Right atrium auricular region (tissue), 2 donors: Measurements from ENCODE around the gene SLC44A3. TPM values are rescaled to one million over a fixed set of nuclear protein-coding genes. Genes with fewer than 3 reads are reported as not detected.

Experiments
- DNase-seq: peaks from one replicate; pipeline ENCODE4 v3.0.0-alpha.2; 2019; ENCODE audit warnings: low spot score
- H3K27ac ChIP-seq, 2 donors: fragments of 200-600 bp; sonication (generic); 1 replicate in 1 of 2; 2 replicates in 1 of 2; pipeline ENCODE4 v1.5.1; 2016 to 2019
- H3K27me3 ChIP-seq, 2 donors: fragments of 200-600 bp; sonication (generic); one replicate each; pipeline versions ENCODE4 v1.5.1 to v1.6.0; 2017 to 2019
- H3K36me3 ChIP-seq: fragments of 200-600 bp; sonication (generic); one replicate; pipeline ENCODE4 v1.5.1; 2016
- H3K4me1 ChIP-seq, 2 donors: fragments of 200-600 bp; sonication (generic); one replicate each; pipeline versions ENCODE4 v1.5.1 to v1.6.0; 2017 to 2019
- H3K4me3 ChIP-seq, 2 donors: fragments of 200-600 bp; sonication (generic); 1 replicate in 1 of 2; 2 replicates in 1 of 2; pipeline ENCODE4 v1.5.1; 2017 to 2019; ENCODE audit warnings: mild to moderate bottlenecking in 1 of 2, moderate library complexity in 1 of 2
- H3K9me3 ChIP-seq, 2 donors: fragments of 200-600 bp; sonication (generic); one replicate each; pipeline ENCODE4 v1.5.1; 2019
- total RNA-seq, 2 donors: library from RNA; depleted of rRNA; stranded (reverse); fragments of >200 nt; gene quantifications; one replicate each; pipeline ENCODE4 v1.1.0, GENCODE V29; 2016
- TF ChIP-seq, protein P1 (sequence below), 2 donors: fragments of 200-600 bp; sonication (generic); IDR thresholded peaks; one replicate each; pipeline ENCODE4 v1.5.1; 2019; ENCODE audit warnings: antibody characterized with exemption in 2 of 2

The SLC44A3 gene
- total RNA-seq, 2 donors from 2014 or later: 2.7 to 9.5 TPM

DNA sequence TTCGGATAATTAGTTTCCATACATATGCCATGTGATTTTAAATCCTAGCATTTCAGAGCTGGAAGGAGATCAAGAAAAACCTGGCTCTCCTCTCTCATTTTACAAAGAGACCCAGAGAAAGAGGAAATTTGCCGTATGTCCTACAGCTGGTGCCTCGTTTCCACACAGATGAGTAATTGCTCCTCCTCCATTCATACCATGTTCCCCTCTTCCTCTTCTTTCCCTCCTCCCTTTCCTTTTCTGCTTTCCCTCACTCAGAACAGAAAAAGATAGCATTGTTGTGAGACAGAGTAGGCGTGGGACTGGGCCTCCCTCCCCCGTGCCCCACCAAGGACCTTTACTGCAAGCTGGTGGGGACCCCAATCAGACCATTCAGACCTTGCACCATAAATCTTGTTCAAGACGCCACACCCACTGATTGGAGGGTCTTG, 13.7 kb upstream of the SLC44A3 start:
- no peaks in the 10 kb centered on the region for H3K9me3 ChIP-seq
- no peak overlapping the region for H3K4me3 ChIP-seq
- no peak overlapping the region for H3K27ac ChIP-seq
- DNase-seq: no peak
- H3K36me3 ChIP-seq: no peaks in the 10 kb centered on the region
- no peaks in the 10 kb centered on the region for H3K27me3 ChIP-seq
- TF ChIP-seq, protein P1, sequence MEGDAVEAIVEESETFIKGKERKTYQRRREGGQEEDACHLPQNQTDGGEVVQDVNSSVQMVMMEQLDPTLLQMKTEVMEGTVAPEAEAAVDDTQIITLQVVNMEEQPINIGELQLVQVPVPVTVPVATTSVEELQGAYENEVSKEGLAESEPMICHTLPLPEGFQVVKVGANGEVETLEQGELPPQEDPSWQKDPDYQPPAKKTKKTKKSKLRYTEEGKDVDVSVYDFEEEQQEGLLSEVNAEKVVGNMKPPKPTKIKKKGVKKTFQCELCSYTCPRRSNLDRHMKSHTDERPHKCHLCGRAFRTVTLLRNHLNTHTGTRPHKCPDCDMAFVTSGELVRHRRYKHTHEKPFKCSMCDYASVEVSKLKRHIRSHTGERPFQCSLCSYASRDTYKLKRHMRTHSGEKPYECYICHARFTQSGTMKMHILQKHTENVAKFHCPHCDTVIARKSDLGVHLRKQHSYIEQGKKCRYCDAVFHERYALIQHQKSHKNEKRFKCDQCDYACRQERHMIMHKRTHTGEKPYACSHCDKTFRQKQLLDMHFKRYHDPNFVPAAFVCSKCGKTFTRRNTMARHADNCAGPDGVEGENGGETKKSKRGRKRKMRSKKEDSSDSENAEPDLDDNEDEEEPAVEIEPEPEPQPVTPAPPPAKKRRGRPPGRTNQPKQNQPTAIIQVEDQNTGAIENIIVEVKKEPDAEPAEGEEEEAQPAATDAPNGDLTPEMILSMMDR (IDR thresholded peaks at IDR 0.05): no peak
- H3K4me1 ChIP-seq: peaks cover 0 to 29% of the 10 kb centered on the region in 2 donors

DNA sequence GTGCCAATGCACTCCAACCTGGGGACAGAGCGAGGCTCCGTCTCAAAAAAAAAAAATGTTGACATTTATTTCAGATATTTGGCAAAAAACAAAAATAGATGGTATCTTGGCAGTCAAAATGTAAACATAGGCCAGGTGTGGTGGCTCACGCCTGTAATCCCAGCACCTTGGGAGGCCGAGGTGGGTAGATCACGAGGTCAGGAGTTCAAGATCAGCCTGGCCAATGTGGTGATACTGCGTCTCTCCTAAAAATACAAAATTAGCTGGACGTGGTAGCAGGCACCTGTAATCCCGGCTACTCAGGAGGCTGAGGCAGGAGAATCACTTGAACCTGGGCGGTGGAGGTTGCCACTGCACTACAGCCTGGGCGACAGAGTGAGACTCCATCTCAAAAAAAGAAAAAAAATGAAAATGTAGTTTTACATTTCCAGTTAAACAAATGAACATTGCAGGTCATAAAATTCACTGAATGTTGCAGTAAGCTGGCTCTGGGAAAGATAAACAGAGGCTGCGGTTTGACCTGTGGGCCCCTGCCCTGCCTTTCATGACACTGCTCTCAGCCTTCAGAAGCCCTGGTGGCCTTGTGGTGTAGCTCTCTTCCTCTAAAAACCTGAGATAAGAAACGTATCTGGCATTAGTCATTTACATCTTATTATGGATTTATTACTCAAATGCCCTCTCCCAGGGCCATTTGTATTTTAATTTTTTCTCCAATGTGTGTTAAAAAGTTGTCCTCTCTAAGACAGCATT, 12.2 kb upstream of the SLC44A3 start:
- DNase-seq: no peak
- H3K4me3 ChIP-seq: no peak overlapping the region
- H3K4me1 ChIP-seq: peaks cover 0 to 16% of the 10 kb centered on the region in 2 donors
- TF ChIP-seq, protein P1 (IDR thresholded peaks at IDR 0.05): no peak
- no peaks in the 10 kb centered on the region for H3K27me3 ChIP-seq
- H3K9me3 ChIP-seq: no peaks in the 10 kb centered on the region
- no peak overlapping the region for H3K27ac ChIP-seq
- no peaks in the 10 kb centered on the region for H3K36me3 ChIP-seq

DNA sequence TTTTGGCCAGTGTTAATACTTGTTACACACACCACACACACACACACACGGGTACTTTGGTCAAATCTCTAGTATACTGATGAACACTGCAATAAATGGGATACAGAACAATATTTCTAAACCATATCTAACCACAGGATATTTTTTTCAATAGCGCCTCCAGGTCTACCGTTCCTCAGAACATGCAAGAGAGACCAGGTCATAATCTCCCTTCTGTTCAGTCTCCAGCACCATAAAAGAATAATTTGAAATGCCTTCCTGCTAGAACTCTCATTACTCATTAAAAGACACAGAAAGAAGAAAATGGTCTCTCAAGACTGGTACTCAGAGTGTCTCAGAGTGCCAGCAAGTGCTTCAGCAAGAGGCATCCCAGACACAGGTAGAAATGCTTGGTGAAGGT, 11.5 kb upstream of the SLC44A3 start:
- TF ChIP-seq, protein P1 (IDR thresholded peaks at IDR 0.05): no peak
- Histone ChIP-seq H3K4me1 (peaks cover 0 to 9% of the 10 kb centered on the region in 2 donors), H3K27me3 (no peaks in the 10 kb centered on the region), H3K27ac (no peak overlapping the region), H3K36me3 (no peaks in the 10 kb centered on the region), H3K4me3 (no peak overlapping the region), H3K9me3 (no peaks in the 10 kb centered on the region)
- DNase-seq: no peak

DNA sequence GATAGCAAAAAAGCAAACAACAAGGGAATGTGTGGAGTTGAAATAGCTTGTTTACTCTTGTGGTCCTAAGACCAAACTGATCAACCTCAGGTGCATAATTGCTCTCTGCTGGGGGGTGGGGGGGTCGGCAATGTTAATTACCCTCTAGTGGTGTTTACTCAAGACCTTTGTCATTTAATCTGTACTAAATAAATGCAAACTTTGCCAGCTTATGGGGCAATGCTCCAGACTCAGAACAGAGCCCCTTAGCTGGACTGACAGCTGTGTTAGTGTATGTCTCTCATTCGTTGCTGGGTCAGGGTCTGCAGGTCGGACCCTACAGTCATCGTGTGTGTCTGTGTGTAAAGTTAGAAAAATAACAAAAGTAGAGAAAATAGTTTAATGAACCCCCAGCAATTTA, 7.2 kb upstream of the SLC44A3 start:
- Histone ChIP-seq H3K4me3 (no peak overlapping the region), H3K4me1 (no peaks in the 10 kb centered on the region), H3K36me3 (no peaks in the 10 kb centered on the region), H3K27me3 (no peaks in the 10 kb centered on the region), H3K9me3 (no peaks in the 10 kb centered on the region), H3K27ac (no peak overlapping the region)
- TF ChIP-seq, protein P1 (IDR thresholded peaks at IDR 0.05): no peak
- DNase-seq: no peak

DNA sequence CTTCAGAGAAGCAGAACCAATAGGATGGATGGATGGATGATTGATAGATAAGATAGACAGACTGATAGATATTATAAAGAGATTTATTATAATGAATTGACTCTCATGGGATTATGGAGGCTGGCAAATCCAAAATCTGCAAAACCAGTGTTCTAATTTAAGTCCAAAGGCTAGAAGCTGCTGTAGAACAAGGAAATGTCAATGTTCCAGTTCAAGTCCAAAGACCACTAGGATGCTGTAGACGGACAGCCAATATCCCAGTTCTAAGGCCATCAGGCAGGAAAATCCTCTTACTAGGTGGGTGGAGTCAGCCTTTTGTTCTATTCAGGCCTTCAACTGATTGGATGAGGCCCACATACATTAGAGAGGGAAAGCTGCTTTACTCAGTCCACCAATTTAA, 4.1 kb upstream of the SLC44A3 start:
- Histone ChIP-seq H3K36me3 (no peaks in the 10 kb centered on the region), H3K9me3 (no peaks in the 10 kb centered on the region), H3K27ac (no peak overlapping the region), H3K4me3 (no peak overlapping the region), H3K4me1 (peaks cover 0 to 8% of the 10 kb centered on the region in 2 donors), H3K27me3 (no peaks in the 10 kb centered on the region)
- TF ChIP-seq, protein P1 (IDR thresholded peaks at IDR 0.05): no peak
- no peak for DNase-seq

DNA sequence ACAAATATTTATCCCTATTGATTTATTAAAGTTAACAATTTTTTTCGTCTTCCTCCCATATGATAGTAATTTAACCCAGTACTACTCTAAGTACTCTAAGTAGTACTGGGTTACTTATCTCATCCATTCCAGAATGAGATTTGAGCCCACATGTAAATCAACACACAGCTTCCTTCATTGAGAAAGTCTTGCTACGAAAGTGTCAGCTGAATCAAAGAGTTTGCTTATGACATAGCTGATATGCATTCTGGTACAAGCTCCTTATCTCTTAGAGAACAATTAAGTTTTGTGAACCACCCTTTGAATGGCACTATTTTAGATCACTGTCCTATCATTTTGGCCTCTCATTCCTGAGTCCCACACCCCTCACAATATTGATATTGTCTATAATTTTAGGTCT, 2.4 kb upstream of the SLC44A3 start:
- Histone ChIP-seq H3K27me3 (no peaks in the 10 kb centered on the region), H3K27ac (no peak overlapping the region)
- DNase-seq: no peak

More for the DNA sequence above, 2.4 kb upstream of the SLC44A3 start:
- H3K9me3 ChIP-seq: no peaks in the 10 kb centered on the region
- TF ChIP-seq, protein P1 (IDR thresholded peaks at IDR 0.05): no peak
- H3K4me1 ChIP-seq: peaks cover 0 to 8% of the 10 kb centered on the region in 2 donors
- no peaks in the 10 kb centered on the region for H3K36me3 ChIP-seq
- H3K4me3 ChIP-seq: no peak overlapping the region
